Tibial artery (tissue), 4 donors: ENCODE results near the gene ARHGAP33.

Source experiments
- DNase-seq, 2 donors: peaks; one replicate each; pipeline ENCODE4 v3.0.0-alpha.2; 2019
- H3K27ac ChIP-seq, 2 donors: fragments of 200-600 bp; sonication (generic) in 1 of 2; 1 replicate in 1 of 2; 2 replicates in 1 of 2; pipeline ENCODE4 v1.5.1; 2018 to 2019; ENCODE audit warnings: mild to moderate bottlenecking in 1 of 2
- H3K27me3 ChIP-seq, 2 donors: fragments of 200-600 bp; sonication (generic) in 1 of 2; one replicate each; pipeline versions ENCODE4 v1.5.1 to v1.6.0; 2016 to 2019
- H3K36me3 ChIP-seq, 3 donors: fragments of 200-600 bp; sonication (generic) in 2 of 3; one replicate each; pipeline ENCODE4 v1.5.1; 2016 to 2019; ENCODE audit warnings: mild to moderate bottlenecking in 2 of 3
- H3K4me1 ChIP-seq, 4 donors: fragments of 200-600 bp; sonication (generic) in 2 of 4; 1 replicate in 3 of 4; 2 replicates in 1 of 4; pipeline ENCODE4 v1.5.1; 2016 to 2019
- H3K4me3 ChIP-seq, 2 donors: fragments of 200-600 bp; sonication (generic) in 1 of 2; 1 replicate in 1 of 2; 2 replicates in 1 of 2; pipeline ENCODE4 v1.5.1; 2018 to 2019; ENCODE audit warnings: mild to moderate bottlenecking in 2 of 2
- H3K9me3 ChIP-seq, 3 donors: fragments of 200-600 bp; sonication (generic) in 1 of 3; one replicate each; pipeline ENCODE4 v1.5.1; 2016 to 2019
- intact Hi-C: fragments of 100-400 bp; cut with DNase I; formaldehyde crosslinking; loops from one replicate; pipeline ENCODE4 v1.15.0; 2023; ENCODE audit warnings: low total_unique reads
- TF ChIP-seq, protein P1 (sequence below), 2 experiments: fragments of 200-600 bp in 1 of 2; fragments of 450-650 bp in 1 of 2; IDR thresholded peaks; one replicate each; pipeline ENCODE4 v1.5.1; 2017 to 2019; ENCODE audit warnings: antibody characterized with exemption in 2 of 2, mild to moderate bottlenecking in 1 of 2, moderate library complexity in 1 of 2

ARHGAP33 gene

DNA sequence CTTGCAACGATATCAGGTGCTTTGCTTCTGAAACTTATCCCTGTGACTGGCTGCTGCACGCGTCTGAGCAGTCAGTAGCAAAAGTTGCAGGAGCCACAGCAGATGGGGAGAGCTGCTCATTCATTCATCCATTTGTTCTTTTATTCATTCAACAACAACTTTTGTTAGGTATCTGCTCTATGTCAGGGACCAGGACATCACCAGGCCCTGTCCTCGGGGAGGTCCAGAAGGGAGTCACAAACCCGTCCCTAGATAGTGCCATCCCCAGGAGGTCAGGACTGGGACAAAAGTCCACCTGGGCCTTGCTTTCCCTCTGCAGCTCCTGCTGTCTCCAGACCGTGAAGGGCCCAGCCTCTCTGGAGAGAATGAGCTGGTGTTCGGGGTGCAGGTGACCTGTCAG, 2.6 kb downstream of the ARHGAP33 start:
- H3K36me3 ChIP-seq: peaks cover 22 to 56% (median 36%) of the 10 kb centered on the region in 3 donors
- intact Hi-C loops: no loop called here
- no peak overlapping the region for H3K27ac ChIP-seq

DNA sequence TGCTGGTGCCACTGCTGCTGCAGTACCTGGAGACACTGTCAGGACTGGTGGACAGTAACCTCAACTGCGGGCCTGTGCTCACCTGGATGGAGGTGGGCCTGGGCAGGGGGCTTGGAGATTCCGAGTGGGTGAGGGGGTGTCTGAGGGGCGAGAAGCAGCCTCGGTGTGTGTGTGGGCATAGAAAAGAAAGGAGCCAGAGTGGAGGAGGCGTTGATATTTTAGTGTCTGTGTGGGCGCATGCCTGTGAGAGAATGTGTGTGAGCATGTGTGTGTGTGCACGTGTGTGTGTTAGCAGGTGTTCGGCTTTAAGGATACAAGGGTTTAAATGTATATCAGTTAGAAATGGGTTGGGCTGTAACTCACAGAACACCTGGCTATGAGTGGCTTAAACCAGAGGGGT, 3.7 kb downstream of the ARHGAP33 start:
- TF ChIP-seq, protein P1, sequence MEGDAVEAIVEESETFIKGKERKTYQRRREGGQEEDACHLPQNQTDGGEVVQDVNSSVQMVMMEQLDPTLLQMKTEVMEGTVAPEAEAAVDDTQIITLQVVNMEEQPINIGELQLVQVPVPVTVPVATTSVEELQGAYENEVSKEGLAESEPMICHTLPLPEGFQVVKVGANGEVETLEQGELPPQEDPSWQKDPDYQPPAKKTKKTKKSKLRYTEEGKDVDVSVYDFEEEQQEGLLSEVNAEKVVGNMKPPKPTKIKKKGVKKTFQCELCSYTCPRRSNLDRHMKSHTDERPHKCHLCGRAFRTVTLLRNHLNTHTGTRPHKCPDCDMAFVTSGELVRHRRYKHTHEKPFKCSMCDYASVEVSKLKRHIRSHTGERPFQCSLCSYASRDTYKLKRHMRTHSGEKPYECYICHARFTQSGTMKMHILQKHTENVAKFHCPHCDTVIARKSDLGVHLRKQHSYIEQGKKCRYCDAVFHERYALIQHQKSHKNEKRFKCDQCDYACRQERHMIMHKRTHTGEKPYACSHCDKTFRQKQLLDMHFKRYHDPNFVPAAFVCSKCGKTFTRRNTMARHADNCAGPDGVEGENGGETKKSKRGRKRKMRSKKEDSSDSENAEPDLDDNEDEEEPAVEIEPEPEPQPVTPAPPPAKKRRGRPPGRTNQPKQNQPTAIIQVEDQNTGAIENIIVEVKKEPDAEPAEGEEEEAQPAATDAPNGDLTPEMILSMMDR (IDR thresholded peaks at IDR 0.05): no peak
- intact Hi-C loops: no loop called here

More for the DNA sequence above, 2.6 kb downstream of the ARHGAP33 start:
- Histone ChIP-seq H3K27me3 (no peaks in the 10 kb centered on the region), H3K9me3 (no peaks in the 10 kb centered on the region), H3K4me3 (no peak overlapping the region), H3K4me1 (peaks cover 0 to 19% (median 15%) of the 10 kb centered on the region in 4 donors)
- no peak for DNase-seq
- TF ChIP-seq, protein P1 (IDR thresholded peaks at IDR 0.05): no peak

DNA sequence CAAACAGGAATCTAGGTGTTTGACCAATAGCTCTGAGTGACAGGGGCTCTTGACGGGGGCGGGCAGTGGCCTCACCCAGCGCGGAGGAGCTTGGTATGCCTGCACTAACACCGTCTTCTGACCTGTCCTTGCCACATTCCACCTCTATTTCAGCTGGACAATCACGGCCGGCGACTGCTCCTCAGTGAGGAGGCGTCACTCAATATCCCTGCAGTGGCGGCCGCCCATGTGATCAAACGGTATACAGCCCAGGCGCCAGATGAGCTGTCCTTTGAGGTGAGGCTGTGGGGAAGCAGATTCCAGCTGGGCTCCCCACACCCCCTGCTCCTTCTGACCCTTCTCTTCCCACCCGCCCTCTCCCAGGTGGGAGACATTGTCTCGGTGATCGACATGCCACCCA, 4.7 kb downstream of the ARHGAP33 start:
- H3K4me3 ChIP-seq: no peak overlapping the region
- TF ChIP-seq, protein P1 (IDR thresholded peaks at IDR 0.05): no peak
- intact Hi-C loops: no loop called here
- peaks cover 0 to 12% (median 9%) of the 10 kb centered on the region in 4 donors for H3K4me1 ChIP-seq
- no peak for DNase-seq
- H3K36me3 ChIP-seq: peaks cover 22 to 76% (median 40%) of the 10 kb centered on the region in 3 donors
- no peak overlapping the region for H3K27ac ChIP-seq
- no peaks in the 10 kb centered on the region for H3K27me3 ChIP-seq
- no peaks in the 10 kb centered on the region for H3K9me3 ChIP-seq

More for the DNA sequence above, 3.7 kb downstream of the ARHGAP33 start:
- Histone ChIP-seq H3K4me1 (peaks cover 0 to 19% (median 15%) of the 10 kb centered on the region in 4 donors), H3K36me3 (peaks cover 22 to 66% (median 36%) of the 10 kb centered on the region in 3 donors), H3K9me3 (no peaks in the 10 kb centered on the region), H3K27me3 (no peaks in the 10 kb centered on the region), H3K27ac (no peak overlapping the region), H3K4me3 (no peak overlapping the region)
- DNase-seq: no peak

DNA sequence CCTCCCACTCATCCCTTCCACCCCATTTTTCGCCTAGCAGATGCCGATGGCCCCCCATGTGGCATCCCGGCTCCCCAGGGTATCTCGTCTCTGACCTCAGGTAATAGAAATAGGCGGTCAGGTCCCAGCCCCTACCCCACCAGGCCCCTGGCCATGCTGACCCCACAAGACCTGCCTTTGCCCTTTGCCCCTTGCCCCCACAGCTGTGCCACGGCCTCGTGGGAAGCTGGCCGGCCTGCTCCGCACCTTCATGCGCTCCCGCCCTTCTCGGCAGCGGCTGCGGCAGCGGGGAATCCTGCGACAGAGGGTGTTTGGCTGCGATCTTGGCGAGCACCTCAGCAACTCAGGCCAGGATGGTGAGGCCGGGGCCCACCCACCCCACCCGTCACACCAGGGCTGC, 5.4 kb downstream of the ARHGAP33 start:
- H3K27ac ChIP-seq: no peak overlapping the region
- peaks cover 0 to 10% (median 8%) of the 10 kb centered on the region in 4 donors for H3K4me1 ChIP-seq
- no peaks in the 10 kb centered on the region for H3K9me3 ChIP-seq
- DNase-seq: no peak
- no peak overlapping the region for H3K4me3 ChIP-seq
- peaks cover 22 to 82% (median 46%) of the 10 kb centered on the region in 3 donors for H3K36me3 ChIP-seq
- no peaks in the 10 kb centered on the region for H3K27me3 ChIP-seq
- intact Hi-C loops: no loop called here
- TF ChIP-seq, protein P1 (IDR thresholded peaks at IDR 0.05): no peak

DNA sequence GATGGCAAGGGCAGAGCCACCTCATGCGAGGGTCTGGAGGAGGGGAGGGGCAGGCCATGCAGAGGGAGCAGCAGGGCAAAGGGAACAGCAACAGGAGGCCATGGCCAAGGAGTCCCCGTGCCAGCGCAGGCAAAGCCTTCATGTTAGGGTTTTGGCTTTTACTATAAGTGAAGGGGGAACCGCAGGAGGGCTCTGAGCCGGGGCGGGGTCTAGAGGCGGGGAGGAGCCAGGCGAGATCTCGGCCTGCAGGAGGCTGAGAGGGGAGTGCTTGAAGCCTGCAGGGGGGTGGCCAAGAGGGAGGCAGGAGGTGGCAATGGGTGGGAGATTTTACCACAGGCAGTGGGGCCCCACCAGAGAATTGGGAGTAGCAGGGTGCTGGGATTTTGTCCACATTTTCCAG, 6.3 kb downstream of the ARHGAP33 start:
- DNase-seq: no peak
- Histone ChIP-seq H3K4me3 (no peak overlapping the region), H3K27ac (no peak overlapping the region), H3K4me1 (peaks cover 0 to under 1% (median 0%) of the 10 kb centered on the region in 4 donors), H3K36me3 (peaks cover 22 to 92% (median 50%) of the 10 kb centered on the region in 3 donors), H3K27me3 (no peaks in the 10 kb centered on the region), H3K9me3 (no peaks in the 10 kb centered on the region)
- TF ChIP-seq, protein P1 (IDR thresholded peaks at IDR 0.05): no peak
- intact Hi-C loops: no loop called here

DNA sequence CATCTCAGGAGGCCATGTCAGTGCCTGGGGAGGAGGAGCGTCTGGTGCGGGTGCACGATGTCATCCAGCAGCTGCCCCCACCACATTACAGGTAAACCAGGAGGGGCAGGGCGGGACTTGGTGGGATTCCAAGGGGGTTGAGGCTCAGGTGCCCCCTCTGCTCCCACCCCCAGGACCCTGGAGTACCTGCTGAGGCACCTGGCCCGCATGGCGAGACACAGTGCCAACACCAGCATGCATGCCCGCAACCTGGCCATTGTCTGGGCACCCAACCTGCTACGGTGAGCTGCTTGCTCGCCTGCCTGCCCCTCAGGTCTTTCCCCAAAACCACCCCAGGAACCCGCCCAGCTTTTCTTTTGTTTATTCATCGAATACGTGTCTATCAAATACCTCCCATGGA, 7.2 kb downstream of the ARHGAP33 start:
- DNase-seq: no peak
- TF ChIP-seq, protein P1 (IDR thresholded peaks at IDR 0.05): no peak

More for the DNA sequence above, 7.2 kb downstream of the ARHGAP33 start:
- no peaks in the 10 kb centered on the region for H3K9me3 ChIP-seq
- no peaks in the 10 kb centered on the region for H3K27me3 ChIP-seq
- intact Hi-C loops: no loop called here
- H3K4me1 ChIP-seq: no peaks in the 10 kb centered on the region
- no peak overlapping the region for H3K4me3 ChIP-seq
- H3K36me3 ChIP-seq: peaks cover 27 to 99% (median 50%) of the 10 kb centered on the region in 3 donors
- no peak overlapping the region for H3K27ac ChIP-seq
